HepG2 (cell line): Measurements from ENCODE around the gene DUSP8. TPM values are rescaled to one million over a fixed set of nuclear protein-coding genes. Genes with fewer than 3 reads are reported as not detected.

Source experiments
- DBP ChIP-seq: sonication (generic); formaldehyde crosslinking; IDR thresholded peaks from 2 replicates; pipeline ENCODE4 v1.4.0; 2020; ENCODE audit warnings: missing genetic modification reagents; ENCODE audit errors: not compliant biosample characterization
- ETV5 ChIP-seq: IDR thresholded peaks from 2 replicates; pipeline ENCODE4 v1.6.1; 2018; ENCODE audit warnings: missing biosample characterization, missing genetic modification reagents, inconsistent platforms, borderline replicate concordance
- EZH2 ChIP-seq: conservative IDR thresholded peaks from 2 replicates; pipeline ENCODE4 v1.6.1; 2012; ENCODE audit warnings: mild to moderate bottlenecking, low read depth, low read length, moderate library complexity
- JARID2 ChIP-seq: sonication (generic); formaldehyde crosslinking; IDR thresholded peaks from 2 replicates; pipeline ENCODE4 v1.8.1; 2023; ENCODE audit warnings: missing genetic modification reagents, inconsistent platforms; ENCODE audit not compliant: insufficient replicate concordance
- MBNL3 ChIP-seq: fragments of 250-450 bp; sonication (Bioruptor Pico); conservative IDR thresholded peaks from 2 replicates; pipeline ENCODE4 v1.8.0; 2022; ENCODE audit warnings: mild to moderate bottlenecking, inconsistent platforms
- MXD3 ChIP-seq: IDR thresholded peaks from 2 replicates; pipeline ENCODE4 v1.6.1; 2016; ENCODE audit warnings: mild to moderate bottlenecking, missing biosample characterization, missing genetic modification reagents
- NFAT5 ChIP-seq: sonication (generic); formaldehyde crosslinking; IDR thresholded peaks from 2 replicates; pipeline ENCODE4 v1.4.0; 2020; ENCODE audit warnings: missing genetic modification reagents
- TARDBP ChIP-seq: sonication (generic); formaldehyde crosslinking; IDR thresholded peaks from 2 replicates; pipeline ENCODE4 v1.8.0; 2022; ENCODE audit warnings: mild to moderate bottlenecking, missing genetic modification reagents
- ZBTB1 ChIP-seq: sonication (generic); formaldehyde crosslinking; IDR thresholded peaks from 2 replicates; pipeline ENCODE4 v1.4.0; 2020; ENCODE audit warnings: missing genetic modification reagents, borderline replicate concordance
- ZNF335 ChIP-seq: sonication (generic); formaldehyde crosslinking; IDR thresholded peaks from 2 replicates; pipeline ENCODE4 v1.4.0; 2020; ENCODE audit warnings: missing genetic modification reagents
- ZNF615 ChIP-seq: sonication (generic); formaldehyde crosslinking; IDR thresholded peaks from 2 replicates; pipeline ENCODE4 v1.5.0; 2020; ENCODE audit warnings: mild to moderate bottlenecking, missing genetic modification reagents, borderline replicate concordance
- polyA plus RNA-seq, 8 experiments: library from polyadenylated mRNA; depleted of rRNA in 3 of 8; stranded (reverse) in 7 of 8; unstranded in 1 of 8; fragments of >200 nt; fragmentation: Illumina TruSeq in 4 of 8; extraction: Trizol in 4 of 8; gene quantifications; 2 replicates each; pipeline versions ENCODE4 v1.2.1 to v1.2.3, GENCODE V29; 2011 to 2016; ENCODE audit warnings: low read depth in 4 of 8, missing spikeins in 1 of 8, mixed read lengths in 1 of 8; ENCODE audit not compliant: insufficient read depth in 1 of 8
- total RNA-seq, 5 experiments: library from RNA; depleted of rRNA; stranded (reverse); fragments of >200 nt; fragmentation: Illumina TruSeq; extraction: Trizol; gene quantifications; 2 replicates each; pipeline ENCODE4 v1.2.3, GENCODE V29; 2016; ENCODE audit warnings: low read depth in 1 of 5

DUSP8 gene
- total and polyA plus RNA-seq, 2 of the 13 experiments (the other 11 are each of a cell fraction or from before 2014, with no cell fraction given), result 1.8 to 8.0 TPM

GRCh38 chr11:1540074-1540473 lies 32.0 kb downstream of the DUSP8 start (continued):
- TF ChIP-seq NFAT5 (CRISPR knock-in tag), result no peak
- no peak for TF ChIP-seq ETV5
- no peak for TF ChIP-seq DBP (CRISPR knock-in tag)
- TF ChIP-seq EZH2, result no peak
- TF ChIP-seq ZNF335 (CRISPR knock-in tag), result no peak
- no peak for TF ChIP-seq ZNF615 (CRISPR knock-in tag)
- TF ChIP-seq JARID2 (CRISPR knock-in tag), result no peak
- TF ChIP-seq ZBTB1 (CRISPR knock-in tag), result no peak
- TF ChIP-seq TARDBP (CRISPR knock-in tag), result no peak
- no peak for TF ChIP-seq MBNL3 (CRISPR knock-in tag)
- TF ChIP-seq MXD3 (CRISPR knock-in tag), result no peak
- TF ChIP-seq, all 625 proteins: peak for 0
